ENCODE data around the gene FAM241B. TPM values are rescaled to one million over a fixed set of nuclear protein-coding genes. Genes with fewer than 3 reads are reported as not detected.

Gene FAM241B
- total RNA-seq, 4 donors from 2014 or later = 0.84 to 2.3 (median 1.8) TPM

GRCh38 chr10:69663369-69663947 lies 33.4 kb downstream of the FAM241B start:
- no peak for TF ChIP-seq CTCF (IDR thresholded peaks at IDR 0.05)
- ATAC-seq (ENCODE audit: low FRiP score) = no peak
- no peak for DNase-seq (ENCODE audit: low spot score)

GRCh38 chr10:69665474-69666320 lies 35.6 kb downstream of the FAM241B start:
- TF ChIP-seq CTCF (IDR thresholded peaks at IDR 0.05) = no peak
- no peak for DNase-seq (ENCODE audit: low spot score)
- ATAC-seq (ENCODE audit: low FRiP score) = no peak

GRCh38 chr10:69666756-69667155 lies 36.7 kb downstream of the FAM241B start:
- TF ChIP-seq CTCF (IDR thresholded peaks at IDR 0.05) = no peak
- ATAC-seq (ENCODE audit: low FRiP score) (no peak), DNase-seq (ENCODE audit: low spot score) (no peak)

- ATAC-seq (ENCODE audit: low FRiP score) (no peak), DNase-seq (ENCODE audit: low spot score) (no peak)
- TF ChIP-seq CTCF (IDR thresholded peaks at IDR 0.05) = no peak
Observed at GRCh38 chr10:69668721-69669120, 38.7 kb downstream of the FAM241B start.

- TF ChIP-seq CTCF (IDR thresholded peaks at IDR 0.05) = no peak
- no peak for DNase-seq (ENCODE audit: low spot score)
- no peak for ATAC-seq (ENCODE audit: low FRiP score)
Observed at GRCh38 chr10:69669409-69669808, 39.4 kb downstream of the FAM241B start.

- DNase-seq (ENCODE audit: low spot score) (no peak), ATAC-seq (ENCODE audit: low FRiP score) (no peak)
- no peak for TF ChIP-seq CTCF (IDR thresholded peaks at IDR 0.05)
Observed at GRCh38 chr10:69673521-69673920, 43.5 kb downstream of the FAM241B start.

- ATAC-seq (ENCODE audit: low FRiP score) (no peak), DNase-seq (ENCODE audit: low spot score) (no peak)
- no peak for TF ChIP-seq CTCF (IDR thresholded peaks at IDR 0.05)
Observed at GRCh38 chr10:69674786-69675185, 44.7 kb downstream of the FAM241B start.

All from omental fat pad (tissue), 4 donors.